Mesendoderm (in vitro differentiated cells): ENCODE results near the gene JPH3.
A peak's percentile ranks its signal among the peaks of the same experiment; 100 is the strongest.

Experiments
- DNase-seq: peaks from one replicate; pipeline ENCODE4 v3.0.0; 2013
- H2AK5ac ChIP-seq: 2 replicates; pipeline ENCODE4 v1.6.1; 2013; ENCODE audit warnings: low read length, inconsistent platforms
- H2BK120ac ChIP-seq: 2 replicates; pipeline ENCODE4 v1.6.1; 2013; ENCODE audit warnings: low read depth, mild to moderate bottlenecking, low read length, moderate library complexity, mixed read lengths
- H2BK15ac ChIP-seq: replicated peaks from 2 replicates; pipeline ENCODE4 v1.6.1; 2013; ENCODE audit warnings: low read depth, mild to moderate bottlenecking, moderate library complexity
- H2BK5ac ChIP-seq: 2 replicates; pipeline ENCODE4 v1.6.1; 2013; ENCODE audit warnings: low read length, inconsistent platforms
- H3K18ac ChIP-seq: 2 replicates; pipeline ENCODE4 v1.6.1; 2013; ENCODE audit warnings: mild to moderate bottlenecking, low read length, mixed read lengths
- H3K23ac ChIP-seq: one replicate; pipeline ENCODE4 v1.6.1; 2013; ENCODE audit warnings: low read length
- H3K27ac ChIP-seq: 2 replicates; pipeline ENCODE4 v1.5.1; 2013; ENCODE audit warnings: low read depth, mild to moderate bottlenecking, inconsistent platforms, low read length, moderate library complexity
- H3K27me3 ChIP-seq: 2 replicates; pipeline ENCODE4 v1.6.1; 2013; ENCODE audit warnings: low read length, control low read depth, mild to moderate bottlenecking, inconsistent platforms; ENCODE audit not compliant: insufficient read depth, poor library complexity
- H3K36me3 ChIP-seq: 2 replicates; pipeline ENCODE4 v1.6.1; 2013; ENCODE audit warnings: low read length, inconsistent platforms; ENCODE audit not compliant: control insufficient read depth, insufficient read depth
- H3K4ac ChIP-seq: one replicate; pipeline ENCODE4 v1.6.1; 2013; ENCODE audit warnings: low read depth, mild to moderate bottlenecking, low read length, moderate library complexity
- H3K4me1 ChIP-seq: 2 replicates; pipeline ENCODE4 v1.6.1; 2013; ENCODE audit warnings: low read depth, low read length, inconsistent platforms; ENCODE audit not compliant: control insufficient read depth
- H3K4me2 ChIP-seq: 2 replicates; pipeline ENCODE4 v1.6.1; 2013; ENCODE audit warnings: low read length
- H3K4me3 ChIP-seq: 2 replicates; pipeline ENCODE4 v1.5.1; 2013; ENCODE audit warnings: mild to moderate bottlenecking, low read length
- H3K56ac ChIP-seq: one replicate; pipeline ENCODE4 v1.6.1; 2013; ENCODE audit warnings: low read length
- H3K79me1 ChIP-seq: 2 replicates; pipeline ENCODE4 v1.6.1; 2013; ENCODE audit warnings: low read length, inconsistent platforms
- H3K79me2 ChIP-seq: 2 replicates; pipeline ENCODE4 v1.6.1; 2013; ENCODE audit warnings: mild to moderate bottlenecking, low read length; ENCODE audit not compliant: control insufficient read depth, insufficient read depth
- H3K9ac ChIP-seq: 2 replicates; pipeline ENCODE4 v1.6.1; 2013; ENCODE audit warnings: low read length, inconsistent platforms
- H4K5ac ChIP-seq: one replicate; pipeline ENCODE4 v1.6.1; 2013; ENCODE audit warnings: low read length
- H4K8ac ChIP-seq: one replicate; pipeline ENCODE4 v1.6.1; 2013; ENCODE audit warnings: low read depth, mild to moderate bottlenecking, control low read depth, low read length, moderate library complexity
- WGBS: extraction: QIAGEN DNeasy Blood & Tissue Kit; methylation state at CpG from one replicate; pipeline ENCODE4 v1.1.7; 2013; ENCODE audit warnings: low lambda C conversion rate, missing lambda C conversion rate; ENCODE audit not compliant: insufficient coverage; ENCODE audit errors: extremely low coverage; 5-methylcytosine and 5-hydroxymethylcytosine counted together

JPH3 gene

DNA sequence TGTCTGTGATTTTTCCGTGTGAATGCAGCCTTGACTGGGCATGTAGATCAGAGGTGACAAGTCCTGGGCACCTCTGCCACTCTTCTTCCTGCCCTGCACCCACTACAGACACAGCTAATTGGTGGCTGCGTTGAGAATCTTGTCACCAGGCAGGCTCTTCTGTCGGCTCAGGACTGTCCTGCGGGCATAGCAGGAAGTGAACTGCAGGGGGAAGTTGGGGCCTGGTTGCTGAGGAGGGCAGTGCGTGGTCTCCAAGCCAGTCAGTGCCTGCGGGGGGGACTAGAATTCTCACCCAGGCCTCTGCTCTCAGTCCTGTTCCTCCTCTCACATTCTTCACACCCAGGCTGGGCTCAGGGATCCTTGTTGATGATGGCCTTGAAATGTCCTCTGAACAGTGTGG, 50.5 kb downstream of the JPH3 start:
- no peak overlapping the region for H3K27ac ChIP-seq
- H3K79me1 ChIP-seq: no peaks in the 10 kb centered on the region
- H4K8ac ChIP-seq: no peak overlapping the region
- no peaks in the 10 kb centered on the region for H3K4me1 ChIP-seq
- peak overlapping the region; percentile 15 for H3K56ac ChIP-seq
- H3K4me3 ChIP-seq: no peak overlapping the region
- WGBS: no CpG with 5 or more reads among the region's 6 CpGs
- no peaks in the 10 kb centered on the region for H3K79me2 ChIP-seq
- H3K36me3 ChIP-seq: no peaks in the 10 kb centered on the region
- H3K23ac ChIP-seq: no peak overlapping the region
- H2BK5ac ChIP-seq: no peak overlapping the region
- no peak overlapping the region for H2BK15ac ChIP-seq
- no peak overlapping the region for H2AK5ac ChIP-seq
- no peak overlapping the region for H3K4ac ChIP-seq
- H3K4me2 ChIP-seq: no peak overlapping the region
- H3K18ac ChIP-seq: no peak overlapping the region
- no peak overlapping the region for H3K9ac ChIP-seq
- peak; percentile 3 for DNase-seq
- no peak overlapping the region for H4K5ac ChIP-seq
- H3K27me3 ChIP-seq: no peaks in the 10 kb centered on the region
- H2BK120ac ChIP-seq: no peak overlapping the region

DNA sequence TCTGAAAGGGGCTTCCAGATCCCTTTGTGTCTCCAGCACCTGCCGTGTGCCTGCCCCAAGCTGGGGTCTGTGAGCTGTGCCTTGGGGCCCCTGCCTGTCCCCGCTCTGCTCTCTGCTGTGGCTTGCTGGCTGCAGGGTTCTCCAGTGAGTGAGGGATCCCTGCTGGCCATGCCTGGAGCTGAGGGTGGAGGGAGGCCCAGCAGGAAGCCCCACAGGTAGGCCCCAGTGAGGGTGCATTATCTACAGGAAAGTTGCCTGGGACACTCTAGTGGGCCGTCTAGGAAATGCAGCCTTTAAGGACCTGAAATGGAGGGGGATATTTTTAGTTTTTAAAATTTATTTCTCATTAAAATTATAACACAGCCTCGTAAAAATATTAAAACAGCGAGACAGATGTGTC, 50.9 kb downstream of the JPH3 start:
- no peak overlapping the region for H3K23ac ChIP-seq
- no peaks in the 10 kb centered on the region for H3K79me2 ChIP-seq
- no peaks in the 10 kb centered on the region for H3K36me3 ChIP-seq
- no peak overlapping the region for H2BK15ac ChIP-seq
- H3K27me3 ChIP-seq: no peaks in the 10 kb centered on the region
- peak; percentile 7 for DNase-seq
- no peak overlapping the region for H2BK120ac ChIP-seq
- no peak overlapping the region for H3K18ac ChIP-seq
- H3K4ac ChIP-seq: no peak overlapping the region
- no peaks in the 10 kb centered on the region for H3K4me1 ChIP-seq
- no peak overlapping the region for H4K5ac ChIP-seq
- no peak overlapping the region for H3K27ac ChIP-seq
- H3K4me2 ChIP-seq: no peak overlapping the region
- H3K9ac ChIP-seq: no peak overlapping the region
- H4K8ac ChIP-seq: no peak overlapping the region
- H3K4me3 ChIP-seq: no peak overlapping the region
- H2AK5ac ChIP-seq: no peak overlapping the region
- no peak overlapping the region for H3K56ac ChIP-seq
- no CpG with 5 or more reads among the region's 5 CpGs for WGBS
- no peak overlapping the region for H2BK5ac ChIP-seq
- no peaks in the 10 kb centered on the region for H3K79me1 ChIP-seq

DNA sequence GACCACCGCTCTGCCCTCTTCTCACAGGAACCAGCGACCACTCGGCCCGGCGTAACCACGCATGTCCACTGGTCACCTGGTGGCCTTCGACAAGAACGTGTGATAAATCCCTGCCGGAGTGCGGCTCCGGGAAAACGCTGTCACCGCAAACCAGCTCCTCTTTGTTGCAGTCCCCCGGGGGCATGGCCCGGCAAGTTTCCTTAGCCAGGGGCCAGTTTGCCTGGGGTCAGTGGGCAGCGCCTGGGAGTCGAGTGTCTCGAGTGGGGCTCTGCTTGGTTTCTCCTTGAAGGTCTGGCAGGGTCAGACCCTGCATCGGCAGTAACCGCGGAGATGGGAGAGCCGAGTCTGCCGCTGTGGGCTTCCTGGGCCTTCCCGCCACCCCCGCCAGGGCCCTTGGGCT, 52.5 kb downstream of the JPH3 start:
- Histone ChIP-seq H3K23ac (no peak overlapping the region), H3K4me3 (no peak overlapping the region), H2BK120ac (no peak overlapping the region)

DNA sequence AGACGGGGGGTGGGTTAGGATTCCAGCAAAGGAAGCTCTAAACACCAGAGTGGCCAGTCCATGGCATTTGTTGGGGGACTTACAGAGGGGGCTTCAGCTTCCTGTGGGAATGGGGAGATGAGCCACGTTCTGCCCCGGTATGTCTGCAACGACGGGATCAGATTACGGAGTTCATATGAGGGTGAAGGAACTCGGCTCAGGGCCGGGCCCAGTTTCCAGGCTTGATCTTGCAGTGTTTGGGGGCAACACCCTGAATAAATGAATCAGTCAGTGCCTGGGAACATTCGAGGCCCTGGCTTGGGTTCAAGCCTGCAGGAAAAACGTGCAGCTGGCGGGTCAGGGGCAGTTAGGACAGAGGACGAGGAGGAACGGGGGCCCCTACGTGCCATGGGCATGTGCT, 54.0 kb downstream of the JPH3 start:
- Histone ChIP-seq H3K4me1 (no peaks in the 10 kb centered on the region), H2BK5ac (no peak overlapping the region), H4K8ac (no peak overlapping the region), H4K5ac (no peak overlapping the region), H3K27me3 (no peaks in the 10 kb centered on the region), H3K23ac (no peak overlapping the region), H3K36me3 (no peaks in the 10 kb centered on the region), H3K27ac (no peak overlapping the region), H3K56ac (no peak overlapping the region), H2BK120ac (no peak overlapping the region), H3K4me3 (no peak overlapping the region), H3K79me2 (no peaks in the 10 kb centered on the region), H2BK15ac (no peak overlapping the region), H3K18ac (no peak overlapping the region), H3K4me2 (no peak overlapping the region), H3K4ac (no peak overlapping the region), H3K9ac (no peak overlapping the region), H3K79me1 (no peaks in the 10 kb centered on the region), H2AK5ac (no peak overlapping the region)
- no peak for DNase-seq
- WGBS: no CpG with 5 or more reads among the region's 14 CpGs

More for the DNA sequence above, 52.5 kb downstream of the JPH3 start:
- Histone ChIP-seq H3K27ac (no peak overlapping the region), H2BK5ac (no peak overlapping the region), H2AK5ac (no peak overlapping the region), H3K79me2 (no peaks in the 10 kb centered on the region), H3K4ac (no peak overlapping the region), H2BK15ac (no peak overlapping the region), H3K18ac (no peak overlapping the region), H3K56ac (no peak overlapping the region), H3K36me3 (no peaks in the 10 kb centered on the region), H3K4me1 (no peaks in the 10 kb centered on the region), H3K9ac (no peak overlapping the region), H4K8ac (no peak overlapping the region), H3K79me1 (no peaks in the 10 kb centered on the region), H3K27me3 (no peaks in the 10 kb centered on the region), H3K4me2 (no peak overlapping the region), H4K5ac (no peak overlapping the region)
- WGBS: no CpG with 5 or more reads among the region's 25 CpGs
- DNase-seq: no peak

DNA sequence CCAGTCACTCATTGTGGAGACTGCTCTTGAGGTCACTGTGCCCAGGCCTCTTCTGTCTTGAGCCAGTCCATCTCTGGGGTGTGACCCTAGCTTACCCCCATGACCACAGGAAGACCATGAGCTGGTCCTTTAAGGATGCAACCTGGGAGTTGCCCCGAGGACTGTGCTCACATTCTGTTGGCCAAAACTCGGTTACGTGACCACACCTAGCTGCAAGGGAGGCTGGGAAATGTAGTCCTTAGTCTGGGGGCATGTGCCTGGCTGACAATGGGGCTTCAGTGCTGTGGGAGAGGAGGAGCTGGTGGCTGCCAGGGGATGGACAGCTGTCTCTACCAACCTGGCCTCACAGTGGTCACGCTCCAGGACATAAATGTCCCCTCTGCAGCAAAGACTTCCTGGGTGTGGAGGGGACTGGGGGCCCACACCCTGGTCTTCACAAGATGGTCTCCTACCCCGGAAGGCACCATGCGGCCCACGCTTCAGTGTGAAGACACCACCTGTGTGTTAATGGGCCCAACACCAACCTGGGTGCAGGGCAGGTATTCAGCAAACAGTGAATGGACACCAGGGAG, 55.4 kb downstream of the JPH3 start:
- no peaks in the 10 kb centered on the region for H3K27me3 ChIP-seq
- H3K4me1 ChIP-seq: no peaks in the 10 kb centered on the region
- H3K27ac ChIP-seq: no peak overlapping the region
- H3K79me1 ChIP-seq: no peaks in the 10 kb centered on the region
- H3K56ac ChIP-seq: no peak overlapping the region
- no peak overlapping the region for H2BK15ac ChIP-seq
- no peaks in the 10 kb centered on the region for H3K36me3 ChIP-seq
- WGBS: no CpG with 5 or more reads among the region's 7 CpGs
- no peaks in the 10 kb centered on the region for H3K79me2 ChIP-seq
- no peak overlapping the region for H3K4me3 ChIP-seq
- H3K18ac ChIP-seq: no peak overlapping the region
- H4K8ac ChIP-seq: no peak overlapping the region
- no peak overlapping the region for H2BK5ac ChIP-seq
- no peak overlapping the region for H2AK5ac ChIP-seq
- peak; percentile 77 for DNase-seq
- H4K5ac ChIP-seq: no peak overlapping the region
- H3K23ac ChIP-seq: no peak overlapping the region
- no peak overlapping the region for H2BK120ac ChIP-seq
- no peak overlapping the region for H3K9ac ChIP-seq
- H3K4me2 ChIP-seq: no peak overlapping the region
- no peak overlapping the region for H3K4ac ChIP-seq

DNA sequence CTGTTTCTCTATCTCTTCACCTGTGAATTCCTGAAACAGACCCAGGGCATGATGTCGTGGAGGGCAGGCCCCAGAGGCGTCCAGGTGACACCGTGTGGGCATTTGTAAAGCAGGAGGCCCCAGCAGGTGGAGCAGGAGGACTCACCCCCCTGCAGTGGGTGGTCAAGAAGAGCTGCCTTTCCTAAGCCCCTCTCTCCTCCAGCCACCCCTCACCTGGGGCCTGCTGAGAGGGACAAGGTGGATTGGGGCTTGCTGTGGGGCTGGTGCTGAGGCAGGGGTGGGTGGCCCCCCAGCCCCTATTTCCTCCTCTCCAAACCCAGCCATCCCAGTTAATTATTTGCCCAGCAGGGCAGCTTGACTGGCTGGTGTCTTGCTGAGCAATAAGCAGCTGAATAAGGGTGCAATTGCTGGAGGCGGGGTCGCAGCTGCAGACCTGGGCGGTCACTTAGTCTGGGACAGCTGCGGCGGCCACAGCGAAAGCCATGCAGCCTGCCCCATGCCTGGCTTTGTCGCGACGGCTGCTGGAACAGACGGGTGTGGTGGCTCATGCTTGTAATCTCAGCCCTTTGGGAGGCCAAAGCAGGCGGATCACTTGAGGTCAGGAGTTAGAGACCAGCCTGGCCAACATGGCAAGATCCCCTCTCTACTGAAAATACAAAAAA, 56.4 kb downstream of the JPH3 start:
- Histone ChIP-seq H3K4ac (no peak overlapping the region), H3K27me3 (no peaks in the 10 kb centered on the region)
- no peak for DNase-seq

More for the DNA sequence above, 56.4 kb downstream of the JPH3 start:
- WGBS: no CpG with 5 or more reads among the region's 14 CpGs
- Histone ChIP-seq H2BK5ac (no peak overlapping the region), H3K27ac (no peak overlapping the region), H3K79me2 (no peaks in the 10 kb centered on the region), H3K4me1 (no peaks in the 10 kb centered on the region), H3K79me1 (no peaks in the 10 kb centered on the region), H3K4me2 (no peak overlapping the region), H3K36me3 (no peaks in the 10 kb centered on the region), H3K4me3 (no peak overlapping the region), H3K56ac (no peak overlapping the region), H4K5ac (no peak overlapping the region), H3K23ac (no peak overlapping the region), H2BK15ac (no peak overlapping the region), H2AK5ac (no peak overlapping the region), H3K9ac (no peak overlapping the region), H3K18ac (no peak overlapping the region), H4K8ac (no peak overlapping the region), H2BK120ac (no peak overlapping the region)
